ENCODE measurements around the gene THOC6.
"Not testable (repeated sequence)": the region's sequence is repeated elsewhere in the genome, so short reads cannot be mapped to it uniquely, and the experiment has no call there.

Gene THOC6

DNA sequence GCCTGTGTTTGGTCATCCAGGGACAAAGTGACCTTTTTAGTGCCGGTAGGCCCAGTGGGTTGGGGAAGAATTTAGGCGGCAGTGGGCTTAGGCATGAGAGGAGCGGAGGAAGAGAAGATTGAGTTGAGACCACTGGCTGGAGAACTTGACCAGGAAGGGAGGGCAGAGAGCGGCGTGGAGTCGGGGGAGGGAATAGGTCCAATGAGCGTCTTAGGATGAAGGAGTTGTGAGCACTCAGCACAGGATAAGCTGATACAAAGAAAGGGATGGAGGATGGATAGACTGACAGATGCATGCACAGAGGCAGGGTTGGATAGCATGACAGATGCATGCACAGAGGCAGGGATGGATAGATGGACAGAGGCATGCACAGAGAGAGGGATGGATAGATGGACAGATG lies 49.6 kb downstream of the THOC6 start:
- DNase-seq = no peak

DNA sequence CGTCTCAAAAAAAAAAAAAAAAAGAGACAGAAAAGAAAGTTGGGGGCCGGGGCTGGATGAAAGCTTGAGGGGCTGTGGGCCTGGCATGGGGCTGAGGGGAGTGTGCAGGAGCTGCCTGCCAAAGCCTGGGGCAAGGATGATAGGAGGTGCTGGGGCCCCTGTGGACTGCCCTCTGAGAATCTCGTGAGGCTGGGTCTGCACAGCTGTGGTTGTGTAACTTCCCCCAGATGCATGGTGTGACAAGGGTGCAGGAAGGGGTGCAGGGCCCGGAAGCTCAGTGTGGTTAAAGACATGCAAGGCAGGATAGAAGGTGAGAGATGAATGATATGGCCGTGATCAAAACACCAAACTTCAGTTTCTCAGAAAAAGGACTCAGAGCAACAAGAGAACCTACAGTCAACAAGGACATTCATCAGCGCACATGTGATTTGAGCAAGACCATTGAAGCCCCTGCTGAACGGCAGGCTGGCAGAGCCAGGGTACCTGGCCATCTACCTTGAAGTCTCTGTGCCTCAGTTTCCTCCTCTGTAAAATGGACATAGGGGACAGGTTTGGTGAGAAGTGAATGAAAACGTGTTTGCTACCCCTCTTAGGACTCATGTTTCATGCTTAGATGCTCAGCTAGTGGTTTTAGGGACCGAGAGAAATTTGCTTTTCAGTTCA lies 51.2 kb downstream of the THOC6 start:
- DNase-seq = peak; percentile 24 to 62 (median 52)

DNA sequence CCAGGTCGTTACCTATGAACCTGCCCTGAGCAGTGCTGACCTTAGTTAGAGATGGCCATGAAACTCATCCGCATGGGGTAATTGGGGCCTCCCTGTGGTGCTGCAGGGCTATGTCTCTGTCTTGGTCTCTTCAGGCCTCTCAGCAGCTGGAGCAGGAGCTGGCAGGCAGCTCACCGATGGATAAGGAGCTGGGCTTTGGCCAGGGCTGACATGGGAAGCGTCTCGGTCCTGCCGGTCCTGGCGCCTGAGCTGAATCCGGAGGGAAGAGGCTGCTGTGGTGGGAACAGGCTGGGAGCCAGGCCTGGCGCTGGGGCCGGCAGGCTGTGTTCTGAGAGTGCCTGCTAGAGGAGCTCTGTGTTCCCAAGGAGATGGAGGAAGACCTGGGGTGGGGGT lies 51.7 kb downstream of the THOC6 start:
- no peak for DNase-seq

DNA sequence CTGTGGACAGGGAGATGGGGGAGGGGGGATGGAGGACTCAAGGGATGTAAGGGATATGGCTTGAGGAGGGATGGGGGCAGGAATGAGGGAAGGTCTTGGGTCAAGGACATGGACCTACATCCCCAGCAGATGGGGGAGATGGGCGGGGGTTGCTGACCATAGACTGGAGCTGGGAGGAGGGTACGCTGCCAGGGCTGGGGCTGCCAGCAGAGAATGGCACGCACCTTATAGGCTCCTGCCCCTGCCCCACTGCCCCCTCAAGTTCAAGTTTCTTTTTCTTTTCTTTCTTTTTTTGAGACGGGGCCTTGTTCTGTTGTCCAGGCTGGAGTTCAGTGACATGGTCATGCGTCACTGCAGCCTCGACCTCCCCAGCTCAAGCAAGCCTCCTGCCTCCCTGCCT lies 52.1 kb downstream of the THOC6 start:
- not testable (repeated sequence) for DNase-seq

DNA sequence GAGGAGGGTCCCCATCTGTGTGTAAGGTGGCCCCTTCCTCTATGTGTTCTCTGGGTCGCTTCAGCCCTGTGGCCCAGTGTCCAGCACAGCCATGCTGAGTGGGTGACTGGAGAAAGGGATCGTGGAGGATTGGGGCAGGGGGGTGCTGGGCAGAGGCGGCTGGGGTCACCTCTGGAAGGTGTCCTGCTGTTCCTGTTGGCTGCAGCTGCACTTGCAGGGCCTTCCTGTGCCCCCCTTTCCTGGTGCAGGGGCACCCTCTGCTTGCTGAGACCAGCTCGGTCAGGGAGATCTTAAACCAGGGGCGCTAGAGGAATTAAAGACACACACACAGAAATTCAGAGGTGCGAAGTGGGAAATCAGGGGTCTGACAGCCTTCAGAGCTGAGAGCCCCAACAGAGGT lies 52.7 kb downstream of the THOC6 start:
- no peak for DNase-seq

All from suppressor macrophage (primary cell).